Heart left ventricle (tissue), 13 donors: ENCODE results near the gene NOP9.

ENCODE experiments used
- CTCF ChIP-seq, 12 donors: fragments of 200-600 bp; sonication (generic) in 4 of 12; IDR thresholded peaks; one replicate each; pipeline versions ENCODE4 v1.5.0 to v1.8.0; 2018 to 2022; ENCODE audit warnings: antibody characterized with exemption in 12 of 12, mild to moderate bottlenecking in 5 of 12
- POLR2A ChIP-seq, 2 donors: fragments of 450-650 bp; IDR thresholded peaks; one replicate each; pipeline ENCODE4 v1.6.1; 2017; ENCODE audit warnings: antibody characterized with exemption in 2 of 2, mild to moderate bottlenecking in 2 of 2, moderate library complexity in 2 of 2
- donor health status: ischemic (EF 13 %, LVEDD 7.1; RV severe dilation, severe dysfunction).
- donor health status: DM: no; HTN: yes; CAD: no.
- donor health status: DM: no; HTN: no; CAD: no.
- donor health status: ischemic (EF 25% LVEDD 6.9; RV normal size, moderate dysfunction).
- donor health status: ischemic (EF 25% LVEDD 5.7; RV mildly dilated, moderate dysfunction).
- donor health status: ischemic (EF 35%, LVEDD 5.7; RV mildly dilated, moderate dysfunction).
- donor health status: nonischemic (EF 11% LVEDD 7.7; RV severe dilation, severe dysfunction).
- donor health status: DM: yes; HTN: yes; CAD: no.
- donor health status: PGD.
- donor health status: ischemic (EF 29% LVEDD 5.4; RV normal size, mild dysfunction).
- donor health status: nonischemic (EF 23%, LVEDD 6.1; RV moderate dilation, normal function).

- no peak for TF ChIP-seq CTCF (IDR thresholded peaks at IDR 0.05)
- TF ChIP-seq POLR2A (IDR thresholded peaks at IDR 0.05), result no peak
Measured at GRCh38 chr14:24342889-24343288, 43.2 kb downstream of the NOP9 start.
